SK-N-SH treated with all-trans-retinoic acid at 6 μM for 48 hours (cell line): ENCODE data around the gene ZNF12.

Source experiments
- GLIS3 ChIP-seq: fragments of 250-450 bp; sonication (Bioruptor Pico); IDR thresholded peaks from 2 replicates; pipeline ENCODE4 v1.5.0; 2020; ENCODE audit warnings: mild to moderate bottlenecking, moderate library complexity
- PPARA ChIP-seq: fragments of 250-450 bp; sonication (Bioruptor Pico); IDR thresholded peaks from 2 replicates; pipeline ENCODE4 v1.5.0; 2020; ENCODE audit warnings: mild to moderate bottlenecking, borderline replicate concordance
- RARB ChIP-seq: fragments of 250-450 bp; sonication (Bioruptor Pico); IDR thresholded peaks from 2 replicates; pipeline ENCODE4 v1.8.0; 2021; ENCODE audit warnings: mild to moderate bottlenecking, moderate library complexity
- SNAI2 ChIP-seq: fragments of 250-450 bp; sonication (Bioruptor Pico); IDR thresholded peaks from 2 replicates; pipeline ENCODE4 v1.5.0; 2020; ENCODE audit warnings: mild to moderate bottlenecking, moderate library complexity
- TOX ChIP-seq: fragments of 250-450 bp; sonication (Bioruptor Pico); IDR thresholded peaks from 2 replicates; pipeline ENCODE4 v1.8.0; 2021; ENCODE audit warnings: mild to moderate bottlenecking, moderate library complexity, borderline replicate concordance
- ZFP30 ChIP-seq: fragments of 450-650 bp; formaldehyde crosslinking; IDR thresholded peaks from 2 replicates; pipeline ENCODE4 v1.5.0; 2022; ENCODE audit warnings: mild to moderate bottlenecking, moderate library complexity
- ZNF565 ChIP-seq: fragments of 450-650 bp; formaldehyde crosslinking; conservative IDR thresholded peaks from 2 replicates; pipeline ENCODE4 v1.5.0; 2020; ENCODE audit warnings: low read depth, mild to moderate bottlenecking, moderate library complexity
- ZNF8 ChIP-seq: fragments of 450-650 bp; formaldehyde crosslinking; IDR thresholded peaks from 2 replicates; pipeline ENCODE4 v1.5.0; 2020; ENCODE audit warnings: mild to moderate bottlenecking, moderate library complexity
- TF ChIP-seq, protein P1 (sequence below): fragments of 250-450 bp; sonication (Bioruptor Pico); IDR thresholded peaks from 2 replicates; pipeline ENCODE4 v1.8.0; 2021; ENCODE audit warnings: low read depth, mild to moderate bottlenecking, moderate library complexity, borderline replicate concordance
- TF ChIP-seq, protein P2 (sequence below): fragments of 250-450 bp; sonication (Bioruptor Pico); IDR thresholded peaks from 2 replicates; pipeline ENCODE4 v1.5.1; 2020; ENCODE audit warnings: low read depth, mild to moderate bottlenecking, moderate library complexity

DNA sequence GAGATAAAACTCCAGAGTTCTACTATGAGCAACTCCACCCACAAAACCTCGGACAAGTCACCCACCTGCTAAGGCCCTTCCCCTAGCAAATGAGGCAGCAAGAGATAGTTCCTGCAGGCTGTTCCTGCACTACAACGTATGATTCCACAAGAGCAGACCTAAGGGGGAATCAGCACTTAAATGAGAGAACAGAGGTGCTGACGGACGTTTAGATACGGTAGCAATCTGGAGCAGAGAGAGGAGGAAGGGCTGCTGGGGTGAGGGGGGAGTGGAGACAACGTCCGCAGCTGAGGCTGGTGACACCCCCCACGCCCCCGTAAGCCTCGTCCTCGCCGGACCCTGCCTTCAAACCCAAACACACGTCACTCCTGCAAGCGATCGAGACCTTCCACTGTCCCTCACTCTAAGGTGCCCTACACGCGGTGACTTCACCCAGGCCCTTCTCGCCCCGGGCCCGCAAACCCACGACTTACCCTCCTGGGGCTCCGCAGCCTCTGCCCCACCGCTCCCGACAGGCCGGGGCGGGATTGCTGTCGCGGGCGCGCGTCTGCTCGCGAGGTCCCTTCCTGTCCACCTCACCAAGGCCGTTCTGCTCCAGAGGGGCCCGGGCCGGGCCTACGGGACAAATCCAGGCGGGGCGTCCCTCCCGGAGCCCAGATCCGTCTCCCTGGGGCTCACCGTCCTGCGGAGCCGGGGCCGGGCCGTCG lies 635 bp downstream of the ZNF12 start:
- TF ChIP-seq ZNF565 (CRISPR knock-in tag) (no peak), SNAI2 (no peak), ZFP30 (CRISPR knock-in tag) (no peak), PPARA (CRISPR knock-in tag) (no peak), RARB (CRISPR knock-in tag) (no peak), GLIS3 (CRISPR knock-in tag) (no peak), ZNF8 (CRISPR knock-in tag) (no peak), TOX (CRISPR knock-in tag) (no peak)
- TF ChIP-seq, protein P1, sequence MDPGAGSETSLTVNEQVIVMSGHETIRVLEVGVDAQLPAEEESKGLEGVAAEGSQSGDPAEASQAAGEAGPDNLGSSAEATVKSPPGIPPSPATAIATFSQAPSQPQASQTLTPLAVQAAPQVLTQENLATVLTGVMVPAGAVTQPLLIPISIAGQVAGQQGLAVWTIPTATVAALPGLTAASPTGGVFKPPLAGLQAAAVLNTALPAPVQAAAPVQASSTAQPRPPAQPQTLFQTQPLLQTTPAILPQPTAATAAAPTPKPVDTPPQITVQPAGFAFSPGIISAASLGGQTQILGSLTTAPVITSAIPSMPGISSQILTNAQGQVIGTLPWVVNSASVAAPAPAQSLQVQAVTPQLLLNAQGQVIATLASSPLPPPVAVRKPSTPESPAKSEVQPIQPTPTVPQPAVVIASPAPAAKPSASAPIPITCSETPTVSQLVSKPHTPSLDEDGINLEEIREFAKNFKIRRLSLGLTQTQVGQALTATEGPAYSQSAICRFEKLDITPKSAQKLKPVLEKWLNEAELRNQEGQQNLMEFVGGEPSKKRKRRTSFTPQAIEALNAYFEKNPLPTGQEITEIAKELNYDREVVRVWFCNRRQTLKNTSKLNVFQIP = no peak
- TF ChIP-seq, protein P2, sequence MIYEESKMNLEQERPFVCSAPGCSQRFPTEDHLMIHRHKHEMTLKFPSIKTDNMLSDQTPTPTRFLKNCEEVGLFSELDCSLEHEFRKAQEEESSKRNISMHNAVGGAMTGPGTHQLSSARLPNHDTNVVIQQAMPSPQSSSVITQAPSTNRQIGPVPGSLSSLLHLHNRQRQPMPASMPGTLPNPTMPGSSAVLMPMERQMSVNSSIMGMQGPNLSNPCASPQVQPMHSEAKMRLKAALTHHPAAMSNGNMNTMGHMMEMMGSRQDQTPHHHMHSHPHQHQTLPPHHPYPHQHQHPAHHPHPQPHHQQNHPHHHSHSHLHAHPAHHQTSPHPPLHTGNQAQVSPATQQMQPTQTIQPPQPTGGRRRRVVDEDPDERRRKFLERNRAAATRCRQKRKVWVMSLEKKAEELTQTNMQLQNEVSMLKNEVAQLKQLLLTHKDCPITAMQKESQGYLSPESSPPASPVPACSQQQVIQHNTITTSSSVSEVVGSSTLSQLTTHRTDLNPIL (CRISPR knock-in tag) = no peak
